Activated naive CD8-positive, alpha-beta T cell (primary cell): ENCODE results near the gene ARHGAP11A.

Source experiments
- H3K27ac Mint-ChIP-seq: one replicate; pipeline ENCODE4 v1.8.0; 2021; ENCODE audit warnings: mixed read lengths
- H3K27me3 Mint-ChIP-seq: one replicate; pipeline ENCODE4 v1.8.0; 2021; ENCODE audit warnings: mixed read lengths
- H3K36me3 Mint-ChIP-seq: one replicate; pipeline ENCODE4 v1.8.0; 2021; ENCODE audit warnings: mixed read lengths
- H3K4me1 Mint-ChIP-seq: one replicate; pipeline ENCODE4 v1.8.0; 2021; ENCODE audit warnings: low read depth, mixed read lengths
- H3K4me3 Mint-ChIP-seq: one replicate; pipeline ENCODE4 v1.8.0; 2021; ENCODE audit warnings: mild to moderate bottlenecking, mixed read lengths
- H3K9me3 Mint-ChIP-seq: one replicate; pipeline ENCODE4 v1.8.0; 2021; ENCODE audit warnings: low read depth, mixed read lengths

The ARHGAP11A gene

GRCh38 chr15:32643907-32644445, 28.7 kb downstream of the ARHGAP11A start:
- Mint-ChIP-seq H3K9me3 (no peaks in the 10 kb centered on the region), H3K27ac (no peak overlapping the region), H3K4me1 (no peaks in the 10 kb centered on the region), H3K27me3 (no peaks in the 10 kb centered on the region), H3K4me3 (no peak overlapping the region), H3K36me3 (peaks cover 8% of the 10 kb centered on the region)

- Mint-ChIP-seq H3K36me3 (peaks cover 3% of the 10 kb centered on the region), H3K4me1 (no peaks in the 10 kb centered on the region), H3K27me3 (no peaks in the 10 kb centered on the region), H3K27ac (no peak overlapping the region), H3K4me3 (no peak overlapping the region), H3K9me3 (no peaks in the 10 kb centered on the region)
Observed at GRCh38 chr15:32646291-32646690, 31.0 kb downstream of the ARHGAP11A start.

GRCh38 chr15:32649342-32649741, 34.0 kb downstream of the ARHGAP11A start:
- no peaks in the 10 kb centered on the region for H3K4me1 Mint-ChIP-seq
- no peaks in the 10 kb centered on the region for H3K9me3 Mint-ChIP-seq
- H3K27me3 Mint-ChIP-seq: no peaks in the 10 kb centered on the region
- H3K27ac Mint-ChIP-seq: no peak overlapping the region
- no peak overlapping the region for H3K4me3 Mint-ChIP-seq
- H3K36me3 Mint-ChIP-seq: peaks cover 2% of the 10 kb centered on the region

- Mint-ChIP-seq H3K27ac (no peak overlapping the region), H3K9me3 (no peaks in the 10 kb centered on the region), H3K36me3 (peaks cover 2% of the 10 kb centered on the region), H3K4me3 (no peak overlapping the region), H3K27me3 (no peaks in the 10 kb centered on the region), H3K4me1 (no peaks in the 10 kb centered on the region)
Observed at GRCh38 chr15:32651229-32651837, 36.0 kb downstream of the ARHGAP11A start.

GRCh38 chr15:32652178-32652577, 36.9 kb downstream of the ARHGAP11A start:
- Mint-ChIP-seq H3K4me3 (no peak overlapping the region), H3K27ac (no peak overlapping the region), H3K4me1 (peaks cover under 1% of the 10 kb centered on the region), H3K9me3 (no peaks in the 10 kb centered on the region), H3K27me3 (no peaks in the 10 kb centered on the region), H3K36me3 (peaks cover 2% of the 10 kb centered on the region)

- Mint-ChIP-seq H3K9me3 (no peaks in the 10 kb centered on the region), H3K36me3 (no peaks in the 10 kb centered on the region), H3K27me3 (no peaks in the 10 kb centered on the region), H3K27ac (no peak overlapping the region), H3K4me3 (no peak overlapping the region), H3K4me1 (peaks cover 6% of the 10 kb centered on the region)
Observed at GRCh38 chr15:32656091-32656490, 40.8 kb downstream of the ARHGAP11A start.

GRCh38 chr15:32656496-32656895, 41.2 kb downstream of the ARHGAP11A start:
- Mint-ChIP-seq H3K27me3 (no peaks in the 10 kb centered on the region), H3K9me3 (no peaks in the 10 kb centered on the region), H3K27ac (no peak overlapping the region), H3K4me3 (no peak overlapping the region), H3K4me1 (peaks cover 6% of the 10 kb centered on the region), H3K36me3 (no peaks in the 10 kb centered on the region)

- Mint-ChIP-seq H3K9me3 (no peaks in the 10 kb centered on the region), H3K36me3 (no peaks in the 10 kb centered on the region), H3K4me1 (peaks cover 6% of the 10 kb centered on the region), H3K27ac (no peak overlapping the region), H3K4me3 (no peak overlapping the region), H3K27me3 (no peaks in the 10 kb centered on the region)
Observed at GRCh38 chr15:32657198-32657883, 42.0 kb downstream of the ARHGAP11A start.

- Mint-ChIP-seq H3K4me3 (no peak overlapping the region), H3K27me3 (no peaks in the 10 kb centered on the region)
Observed at GRCh38 chr15:32657941-32658340, 42.6 kb downstream of the ARHGAP11A start.

GRCh38 chr15:32659340-32660155, 44.2 kb downstream of the ARHGAP11A start:
- Mint-ChIP-seq H3K4me3 (no peak overlapping the region), H3K36me3 (no peaks in the 10 kb centered on the region), H3K4me1 (peaks cover 10% of the 10 kb centered on the region), H3K27ac (no peak overlapping the region), H3K9me3 (no peaks in the 10 kb centered on the region), H3K27me3 (no peaks in the 10 kb centered on the region)

More at GRCh38 chr15:32657941-32658340, 42.6 kb downstream of the ARHGAP11A start:
- Mint-ChIP-seq H3K4me1 (peaks cover 10% of the 10 kb centered on the region), H3K36me3 (no peaks in the 10 kb centered on the region), H3K27ac (no peak overlapping the region), H3K9me3 (no peaks in the 10 kb centered on the region)

GRCh38 chr15:32663671-32664070, 48.4 kb downstream of the ARHGAP11A start:
- Mint-ChIP-seq H3K9me3 (no peaks in the 10 kb centered on the region), H3K4me3 (no peak overlapping the region)

GRCh38 chr15:32664796-32665195, 49.5 kb downstream of the ARHGAP11A start:
- Mint-ChIP-seq H3K4me3 (no peak overlapping the region), H3K36me3 (no peaks in the 10 kb centered on the region), H3K27ac (no peak overlapping the region), H3K27me3 (no peaks in the 10 kb centered on the region), H3K4me1 (peaks cover 3% of the 10 kb centered on the region), H3K9me3 (no peaks in the 10 kb centered on the region)

More at GRCh38 chr15:32663671-32664070, 48.4 kb downstream of the ARHGAP11A start:
- Mint-ChIP-seq H3K27me3 (no peaks in the 10 kb centered on the region), H3K36me3 (no peaks in the 10 kb centered on the region), H3K27ac (no peak overlapping the region), H3K4me1 (peaks cover 3% of the 10 kb centered on the region)

- Mint-ChIP-seq H3K4me3 (no peak overlapping the region), H3K36me3 (no peaks in the 10 kb centered on the region), H3K27ac (no peak overlapping the region), H3K4me1 (peaks cover 3% of the 10 kb centered on the region), H3K9me3 (no peaks in the 10 kb centered on the region), H3K27me3 (no peaks in the 10 kb centered on the region)
Observed at GRCh38 chr15:32667321-32667720, 52.0 kb downstream of the ARHGAP11A start.

GRCh38 chr15:32668942-32669341, 53.6 kb downstream of the ARHGAP11A start:
- Mint-ChIP-seq H3K9me3 (no peaks in the 10 kb centered on the region), H3K27me3 (no peaks in the 10 kb centered on the region), H3K4me3 (no peak overlapping the region), H3K27ac (no peak overlapping the region), H3K36me3 (no peaks in the 10 kb centered on the region), H3K4me1 (no peaks in the 10 kb centered on the region)
